Activated CD8-positive, alpha-beta memory T cell treated with anti-CD3 and anti-CD28 coated beads for 24 hours (primary cell): ENCODE results near the gene STK10.

Experiments used
- DNase-seq: peaks from one replicate; pipeline ENCODE4 v3.0.0-alpha.2; 2020

Gene STK10

GRCh38 chr5:172105811-172106210 is 82.2 kb downstream of the STK10 start:
- no peak for DNase-seq

DNA sequence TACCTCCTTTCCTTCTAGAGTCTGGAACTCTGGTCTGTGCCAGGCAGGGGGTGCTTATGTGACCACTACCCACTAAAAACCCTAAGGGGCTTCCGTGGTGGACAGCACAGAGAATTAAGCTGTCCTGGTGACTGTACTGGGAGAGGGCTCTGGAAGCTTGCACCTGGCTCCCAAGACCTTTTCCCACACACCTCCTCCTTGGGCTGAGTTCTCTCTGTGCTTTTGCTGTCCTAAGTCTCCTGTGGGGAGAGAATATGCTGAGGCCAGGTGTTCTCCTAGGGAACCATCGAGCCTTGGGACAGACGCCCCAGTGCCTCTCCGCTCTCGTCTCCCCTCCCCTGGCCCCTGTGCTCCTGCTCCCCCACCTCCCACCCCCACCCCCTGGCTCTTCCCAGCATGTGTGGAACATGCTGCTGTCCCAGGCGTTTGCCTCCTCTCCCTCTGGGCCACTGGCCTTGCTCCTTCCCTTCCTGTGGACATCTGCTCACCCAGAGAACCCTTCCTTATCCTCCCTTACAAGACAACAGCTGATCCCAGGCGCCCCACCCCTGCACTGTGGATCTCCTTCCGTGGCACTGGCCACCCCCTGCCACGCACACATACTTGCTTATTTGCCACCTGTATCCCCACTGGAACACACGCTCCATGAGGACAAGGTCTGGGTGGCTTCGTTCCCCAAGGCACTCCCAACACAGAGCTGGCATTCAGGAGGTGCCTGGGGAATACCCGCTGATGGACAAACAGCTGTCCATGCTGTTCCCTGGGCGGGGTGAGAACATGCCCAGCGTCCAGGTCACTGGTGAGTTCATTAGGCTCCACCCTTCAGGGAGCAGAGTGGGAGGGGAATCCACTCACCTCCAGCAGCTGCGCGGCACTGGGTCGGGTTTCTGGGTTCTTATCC is 83.0 kb downstream of the STK10 start:
- DNase-seq: no peak

DNA sequence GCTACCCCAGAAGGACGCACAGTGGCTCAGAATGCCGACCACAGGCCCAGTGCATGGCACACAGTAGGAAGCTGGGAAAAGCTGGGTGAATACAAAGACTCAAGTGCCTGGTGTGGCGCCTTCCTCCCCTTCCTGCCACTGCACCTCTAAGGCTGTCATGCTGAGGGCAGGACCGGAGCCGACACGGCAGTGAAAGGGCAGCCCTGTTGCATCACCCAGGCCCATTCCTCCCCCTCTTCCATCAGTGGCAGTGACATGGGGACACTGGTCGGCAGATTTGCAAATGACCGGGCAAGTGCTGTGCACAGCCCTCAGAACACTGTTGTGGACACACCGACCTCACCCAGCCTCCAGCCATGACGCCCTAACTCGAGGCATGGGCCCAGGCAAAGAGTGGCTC is 84.0 kb downstream of the STK10 start:
- no peak for DNase-seq

DNA sequence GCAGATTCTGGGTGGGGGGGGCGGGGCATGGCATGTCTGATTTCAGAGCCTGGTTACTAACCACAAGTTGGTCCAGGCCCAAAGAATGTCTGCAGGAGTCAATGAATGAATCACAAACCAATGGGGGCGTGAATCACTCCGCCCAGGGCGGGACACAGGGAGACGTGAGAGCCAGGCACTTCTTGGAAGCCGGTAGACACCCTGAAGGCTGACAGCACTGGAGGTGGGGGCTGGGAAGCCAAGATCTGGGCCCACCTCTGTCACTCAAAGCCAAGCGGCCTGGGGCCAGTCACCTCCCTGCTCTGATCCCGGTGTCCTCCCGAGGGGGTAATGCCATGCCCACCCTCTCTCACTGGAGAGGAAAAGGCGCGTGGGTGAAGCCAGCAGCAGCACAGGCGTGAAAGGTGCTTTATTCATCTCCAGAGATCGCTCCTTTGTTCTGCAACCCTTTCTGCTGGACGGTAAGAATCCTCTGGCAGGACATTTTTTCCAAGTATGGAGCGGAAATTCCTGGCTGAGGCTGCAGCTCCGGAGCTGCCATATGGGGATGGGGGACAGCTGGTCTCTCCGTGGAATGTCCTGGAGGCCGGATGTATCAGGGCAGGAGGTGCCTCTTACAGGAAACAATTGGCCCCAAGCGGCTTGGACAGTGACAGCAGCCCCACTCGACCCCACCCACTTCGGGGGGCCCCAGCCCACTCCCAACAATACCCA is 85.0 kb downstream of the STK10 start:
- DNase-seq: no peak

DNA sequence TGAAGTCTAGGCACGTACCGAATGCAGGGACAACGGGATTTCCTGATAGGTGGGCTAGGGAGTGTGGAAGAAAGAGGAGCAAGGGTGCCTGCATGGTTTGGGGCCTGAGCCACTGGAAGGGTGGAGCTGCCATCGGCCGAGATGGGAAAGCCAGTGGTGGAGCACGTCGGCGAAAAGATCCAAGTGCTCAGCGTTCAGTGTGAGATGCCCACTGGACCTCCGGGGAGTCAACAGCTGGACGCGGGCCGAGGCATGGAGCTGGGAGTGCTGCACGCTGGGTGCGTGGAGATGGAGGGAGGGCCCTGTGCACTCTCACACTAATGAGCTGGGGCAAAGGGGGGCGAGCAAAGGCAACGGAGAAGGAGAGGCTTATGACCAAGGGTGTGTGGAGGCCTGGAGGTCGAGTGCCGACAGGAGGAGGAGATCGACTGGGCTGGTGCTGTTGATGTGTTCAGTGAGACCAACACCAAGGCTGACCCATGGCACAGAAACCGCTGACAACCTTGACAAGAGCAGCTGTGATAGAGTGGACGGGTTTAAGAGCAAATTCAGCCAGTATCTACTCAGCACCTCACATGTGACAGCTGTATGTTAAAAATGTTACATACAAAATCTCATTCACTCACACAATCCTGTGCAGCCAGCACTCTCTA is 85.7 kb downstream of the STK10 start:
- no peak for DNase-seq

- DNase-seq: no peak
These were observed 86.3 kb downstream of the STK10 start for GRCh38 chr5:172101547-172102217.

- no peak for DNase-seq
These were observed 89.1 kb downstream of the STK10 start for GRCh38 chr5:172098883-172099282.

- DNase-seq: no peak
These were observed 90.0 kb downstream of the STK10 start for GRCh38 chr5:172098046-172098445.

DNA sequence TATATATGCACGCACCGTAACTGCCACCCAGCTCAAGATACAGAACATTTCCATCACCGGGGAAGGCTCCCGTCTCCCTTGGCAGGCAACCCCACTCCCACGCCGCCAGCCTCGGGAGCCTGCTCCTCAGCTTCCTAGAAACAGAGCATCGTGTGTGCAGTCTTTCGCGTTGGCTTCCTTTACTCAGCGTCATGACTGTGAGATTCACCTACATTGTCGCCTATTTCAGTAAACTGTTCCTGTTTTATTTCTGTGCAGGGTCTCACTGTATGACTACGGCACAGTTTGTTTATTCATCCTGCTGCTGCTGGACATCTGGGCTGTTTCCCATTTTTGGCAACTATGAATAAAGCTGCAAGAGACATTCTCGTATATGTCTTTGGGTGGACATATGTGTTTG is 90.7 kb downstream of the STK10 start:
- DNase-seq: no peak

DNA sequence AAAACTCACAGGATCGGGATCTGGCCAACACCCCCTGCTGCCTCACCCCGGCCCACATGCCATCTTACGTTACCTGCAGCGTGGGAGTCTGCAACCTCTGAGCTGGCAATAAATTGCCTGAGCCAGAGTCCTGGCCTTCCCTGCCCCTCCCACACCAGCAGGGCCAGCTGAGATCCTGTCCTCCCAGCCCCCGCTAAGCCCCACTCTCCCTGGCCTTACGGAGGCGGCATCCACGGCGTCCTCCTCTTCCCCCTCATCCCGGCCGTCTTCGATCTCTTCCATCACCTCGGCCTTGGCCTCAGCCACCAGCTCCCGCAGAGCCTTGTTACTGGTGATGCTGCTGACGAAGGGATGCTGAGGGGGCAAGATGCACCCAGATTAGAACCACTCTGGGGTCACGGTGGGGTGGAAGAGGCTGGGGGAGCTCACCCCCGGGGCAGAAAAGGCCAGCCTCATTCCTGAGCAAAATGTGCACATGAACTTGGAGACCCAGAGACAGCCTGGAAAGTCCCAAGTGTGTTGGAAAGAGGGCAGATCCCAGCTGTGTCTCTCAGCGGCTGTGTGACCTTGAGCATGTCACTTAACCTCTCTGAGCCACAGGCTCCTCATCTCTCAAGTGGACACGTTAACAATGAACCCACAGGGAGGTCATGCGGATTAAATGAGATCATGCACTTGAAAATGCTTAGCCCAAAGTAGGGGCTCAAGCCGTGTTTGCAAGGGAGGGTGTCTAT is 91.7 kb downstream of the STK10 start:
- no peak for DNase-seq

GRCh38 chr5:172095368-172096206 is 92.4 kb downstream of the STK10 start:
- no peak for DNase-seq

DNA sequence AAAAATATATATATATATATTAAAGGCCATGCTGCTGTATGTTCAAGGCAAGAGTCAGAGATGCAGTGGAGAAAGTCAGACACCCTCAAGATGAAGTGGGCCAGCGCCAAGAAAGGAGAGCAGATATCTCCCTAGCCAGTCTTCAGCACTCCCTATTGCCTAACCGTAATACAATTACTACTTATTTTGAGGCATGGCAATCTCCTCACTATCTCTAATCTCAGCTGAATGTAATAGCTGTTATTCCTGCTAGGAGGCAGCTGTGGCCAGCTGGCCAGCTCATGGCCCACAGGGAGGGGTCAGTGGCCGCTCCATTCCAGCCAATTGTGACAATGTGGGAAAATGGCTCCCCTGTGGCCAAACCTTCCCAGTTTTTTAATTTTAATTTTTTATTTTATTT is 94.1 kb downstream of the STK10 start:
- no peak for DNase-seq

GRCh38 chr5:172093559-172093958 is 94.5 kb downstream of the STK10 start:
- no peak for DNase-seq

DNA sequence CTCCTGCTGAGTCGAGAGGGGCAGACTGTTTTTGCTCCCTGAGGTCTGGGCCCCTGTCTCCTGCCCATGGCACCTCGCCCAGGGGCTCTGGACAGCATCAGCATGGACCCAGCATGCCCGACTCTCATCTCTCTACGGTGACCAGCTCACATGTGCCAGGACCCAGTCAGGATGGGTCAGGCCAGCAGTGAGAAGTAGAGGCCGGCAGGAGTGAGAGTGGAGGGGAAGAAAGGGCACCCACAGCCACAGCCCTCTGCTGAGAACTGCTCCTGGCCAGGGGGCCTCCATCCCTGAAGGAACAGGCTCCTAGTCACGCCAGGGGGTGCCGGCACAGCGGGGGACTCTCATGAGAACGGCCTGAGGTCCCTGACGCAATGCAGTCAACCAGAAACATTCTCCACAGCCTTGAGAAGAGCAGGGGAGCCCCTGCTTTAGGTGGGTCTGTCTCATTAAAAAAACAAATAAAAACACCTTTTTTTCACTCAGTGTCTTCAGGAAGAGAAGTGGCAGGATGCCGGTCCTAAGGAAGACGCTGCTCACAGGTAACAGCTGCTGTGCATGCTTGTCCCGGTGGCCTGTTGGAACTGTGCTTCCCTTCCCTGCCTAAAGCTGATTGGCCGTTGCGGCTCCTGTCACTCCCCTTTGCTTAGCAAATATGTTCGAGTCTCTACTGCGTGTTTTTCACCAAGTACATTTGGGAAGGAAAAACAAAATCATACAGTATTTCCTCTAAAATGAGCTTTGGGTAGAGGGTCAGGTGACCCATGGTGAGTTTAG is 95.9 kb downstream of the STK10 start:
- DNase-seq: no peak

DNA sequence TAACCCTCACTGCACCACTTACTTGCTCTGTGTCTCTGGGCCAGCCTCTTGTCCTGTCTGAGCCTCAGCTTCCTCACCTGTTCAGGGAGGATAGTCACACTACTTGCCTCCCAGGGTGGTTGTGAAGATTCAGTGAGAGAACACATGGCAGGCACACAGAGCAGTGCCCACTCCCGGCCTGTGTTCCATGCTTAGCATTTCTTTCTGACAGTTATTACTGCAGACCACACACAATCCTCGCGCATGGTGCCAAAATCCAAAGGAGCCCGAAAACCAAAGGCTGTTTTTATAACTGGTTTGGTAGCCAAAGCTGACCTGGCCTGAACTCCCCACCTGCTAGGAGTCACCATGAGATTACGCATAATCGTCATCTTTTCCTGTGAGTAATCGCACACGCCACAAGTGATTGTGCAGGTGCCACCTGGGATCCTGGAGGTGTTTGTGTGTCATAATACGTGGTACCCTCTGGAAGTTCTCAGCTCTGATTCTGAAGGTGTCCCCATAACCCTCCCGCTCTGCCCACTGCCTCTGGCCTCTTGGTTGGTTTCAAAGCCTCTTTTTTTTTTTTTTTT is 97.0 kb downstream of the STK10 start:
- DNase-seq: no peak

DNA sequence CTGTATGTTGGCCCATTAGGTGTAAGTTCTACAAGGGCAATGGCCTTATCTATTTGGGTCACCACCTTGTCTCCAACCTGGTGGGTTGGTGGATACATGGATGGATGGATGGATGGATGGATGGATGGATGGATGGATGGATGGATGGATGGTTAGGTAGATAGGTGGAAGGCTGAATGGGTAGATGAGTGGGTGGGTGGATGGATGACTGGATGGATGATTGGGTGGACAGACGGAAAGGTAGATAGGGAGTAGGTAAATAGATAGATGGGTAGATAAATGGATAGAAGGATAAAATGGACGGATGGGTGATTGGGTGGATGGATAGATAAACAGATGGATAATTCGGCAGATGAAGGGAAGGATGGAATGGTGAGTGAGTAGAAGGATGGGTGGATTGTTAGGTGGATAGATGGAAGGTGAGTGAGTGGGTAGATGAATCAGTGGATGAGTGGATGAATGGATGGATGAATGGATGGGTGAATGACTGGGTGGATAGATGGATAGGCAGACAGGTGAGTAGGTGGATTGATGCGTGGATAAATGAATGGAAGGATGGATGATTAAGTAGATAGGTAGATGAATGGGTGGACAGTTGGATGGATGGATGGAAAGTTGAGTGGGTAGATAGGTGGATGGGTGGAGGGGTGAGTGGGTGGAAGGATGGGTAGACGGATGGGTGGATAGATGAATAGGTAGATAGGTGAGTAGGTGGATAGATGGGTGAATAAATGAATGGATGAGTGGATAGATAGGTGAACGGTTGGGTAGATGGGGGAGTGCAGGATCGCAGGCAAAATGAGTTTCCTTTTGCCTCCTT is 98.5 kb downstream of the STK10 start:
- DNase-seq: no peak

- no peak for DNase-seq
These were observed 99.2 kb downstream of the STK10 start for GRCh38 chr5:172088801-172089200.

DNA sequence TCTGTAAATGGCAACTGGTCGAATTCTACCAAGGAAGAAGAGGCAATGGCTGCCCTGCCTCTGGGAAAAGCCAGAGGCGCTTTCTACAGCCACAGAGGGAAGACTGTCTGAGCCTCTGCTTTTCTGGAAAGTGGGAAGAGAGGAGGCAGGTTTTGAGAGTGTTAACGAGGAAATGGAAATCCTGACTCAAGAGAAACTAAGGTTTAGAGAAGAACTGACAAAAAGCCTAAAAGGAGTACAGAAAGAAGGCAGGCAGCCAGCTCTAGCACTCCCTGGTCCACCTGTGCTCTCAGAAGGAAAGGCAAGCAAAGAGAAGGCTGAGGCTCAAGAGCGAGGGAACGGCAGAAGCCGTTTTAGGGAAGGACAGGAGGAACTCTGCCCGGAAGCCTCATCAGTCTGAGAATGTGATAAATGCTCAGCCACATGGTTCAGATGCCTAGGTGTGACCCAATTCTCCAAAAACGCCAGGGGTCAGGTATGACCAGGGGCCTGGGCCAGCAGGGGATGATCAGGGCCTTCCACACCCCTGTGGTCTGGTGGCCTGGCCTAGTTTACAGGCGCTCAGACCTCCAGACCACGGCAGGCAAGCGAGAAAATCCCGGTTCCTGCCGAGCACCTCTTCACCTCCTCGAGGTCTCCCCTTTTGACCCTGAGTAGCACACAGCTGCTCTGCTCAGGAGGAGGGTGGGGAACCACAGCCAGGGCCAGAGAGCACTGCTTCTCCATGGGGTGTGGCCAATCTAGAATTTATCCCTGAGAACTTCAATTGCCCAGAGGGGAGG is 101.6 kb downstream of the STK10 start:
- no peak for DNase-seq

DNA sequence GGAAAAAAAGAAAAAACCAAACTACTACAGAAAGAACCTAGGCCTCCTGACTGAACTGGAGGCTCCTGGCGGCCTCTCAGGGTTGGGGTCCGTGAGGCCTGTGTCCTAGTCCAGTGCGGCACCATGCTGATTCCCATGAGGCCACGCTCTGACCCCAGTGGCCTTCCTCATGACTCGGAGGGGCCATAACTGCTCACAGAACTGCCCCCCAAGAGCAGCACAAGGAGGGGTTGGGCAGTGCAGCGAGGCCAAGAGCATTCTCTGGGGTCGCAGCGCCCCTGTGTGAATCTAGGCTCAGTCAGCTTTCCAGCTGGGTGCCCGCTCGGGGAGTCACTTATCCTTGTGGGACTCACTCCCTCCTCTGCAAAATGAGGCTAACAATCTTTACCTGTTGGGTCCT is 102.3 kb downstream of the STK10 start:
- DNase-seq: no peak
